AG04450 (cell line): ENCODE measurements around the gene ANXA6. TPM values are rescaled to one million over a fixed set of nuclear protein-coding genes. Genes with fewer than 3 reads are reported as not detected.

Source experiments
- CTCF ChIA-PET: fragments of 300-600, 350-600 bp; formaldehyde crosslinking; extraction: SDS; loops from one replicate; lab custom pipeline; 2022; ENCODE audit warnings: antibody characterized with exemption, inconsistent platforms; lab: Charles Lee
- POLR2A ChIA-PET: fragments of 350-600 bp; formaldehyde crosslinking; extraction: SDS; loops from one replicate; lab custom pipeline; 2021; ENCODE audit warnings: antibody characterized with exemption, inconsistent platforms; lab: Yijun Ruan, JAX
- DNase-seq: peaks from one replicate; pipeline ENCODE4 v3.0.0-alpha.2; 2011; ENCODE audit warnings: low read depth, low spot score
- H3K27ac ChIP-seq: one replicate; pipeline ENCODE4 v1.5.1; 2012; ENCODE audit warnings: low read depth, low read length, control low read depth
- H3K27me3 ChIP-seq: one replicate; pipeline ENCODE4 v1.6.0; 2012; ENCODE audit warnings: low read length; ENCODE audit not compliant: control insufficient read depth, insufficient read depth
- H3K4me3 ChIP-seq: 2 replicates; pipeline ENCODE4 v1.5.1; 2011; ENCODE audit warnings: mild to moderate bottlenecking, low read depth, low read length, control low read depth
- H3K9me3 ChIP-seq: 2 replicates; pipeline ENCODE4 v1.5.1; 2012; ENCODE audit warnings: low read length; ENCODE audit not compliant: control insufficient read depth, insufficient read depth
- polyA plus RNA-seq: library from polyadenylated mRNA; depleted of rRNA; stranded (reverse); fragments of >200 nt; gene quantifications from 2 replicates; pipeline ENCODE4 v1.2.3, GENCODE V29; 2011
- TF ChIP-seq, protein P1 (sequence below): IDR thresholded peaks from 2 replicates; pipeline ENCODE4 v1.5.1; 2011; ENCODE audit warnings: low read depth, low read length, control low read depth, inconsistent platforms

The ANXA6 gene
- polyA plus RNA-seq, 1 experiment: 502 TPM

DNA sequence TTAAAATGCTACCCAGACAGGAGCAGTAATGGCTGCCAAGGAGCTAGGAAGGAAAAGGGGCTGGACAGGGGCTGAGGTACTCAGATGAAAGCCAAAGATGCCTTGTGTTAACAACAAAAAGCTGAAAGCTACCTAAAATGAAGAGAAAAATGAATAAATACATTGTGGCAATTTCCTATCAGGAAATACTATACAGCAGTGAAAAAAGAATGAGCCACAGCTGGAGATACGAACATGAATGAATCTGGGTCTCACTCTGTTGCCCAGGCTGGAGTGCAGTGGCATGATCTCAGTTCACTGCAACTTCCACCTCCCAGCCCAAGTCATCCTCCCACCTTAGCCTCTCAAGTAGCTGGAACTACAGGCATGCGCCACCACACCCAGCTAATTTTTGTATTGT lies 83.0 kb downstream of the ANXA6 start:
- Histone ChIP-seq H3K4me3 (no peak overlapping the region), H3K9me3 (no peaks in the 10 kb centered on the region), H3K27ac (no peak overlapping the region), H3K27me3 (no peaks in the 10 kb centered on the region)
- TF ChIP-seq, protein P1, sequence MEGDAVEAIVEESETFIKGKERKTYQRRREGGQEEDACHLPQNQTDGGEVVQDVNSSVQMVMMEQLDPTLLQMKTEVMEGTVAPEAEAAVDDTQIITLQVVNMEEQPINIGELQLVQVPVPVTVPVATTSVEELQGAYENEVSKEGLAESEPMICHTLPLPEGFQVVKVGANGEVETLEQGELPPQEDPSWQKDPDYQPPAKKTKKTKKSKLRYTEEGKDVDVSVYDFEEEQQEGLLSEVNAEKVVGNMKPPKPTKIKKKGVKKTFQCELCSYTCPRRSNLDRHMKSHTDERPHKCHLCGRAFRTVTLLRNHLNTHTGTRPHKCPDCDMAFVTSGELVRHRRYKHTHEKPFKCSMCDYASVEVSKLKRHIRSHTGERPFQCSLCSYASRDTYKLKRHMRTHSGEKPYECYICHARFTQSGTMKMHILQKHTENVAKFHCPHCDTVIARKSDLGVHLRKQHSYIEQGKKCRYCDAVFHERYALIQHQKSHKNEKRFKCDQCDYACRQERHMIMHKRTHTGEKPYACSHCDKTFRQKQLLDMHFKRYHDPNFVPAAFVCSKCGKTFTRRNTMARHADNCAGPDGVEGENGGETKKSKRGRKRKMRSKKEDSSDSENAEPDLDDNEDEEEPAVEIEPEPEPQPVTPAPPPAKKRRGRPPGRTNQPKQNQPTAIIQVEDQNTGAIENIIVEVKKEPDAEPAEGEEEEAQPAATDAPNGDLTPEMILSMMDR: no peak
- no peak for DNase-seq
- POLR2A ChIA-PET: no interaction called here
- CTCF ChIA-PET: interaction anchor here (0.9 to 15.2 kb wide), 3 partner anchors 25 to 51 kb away, joined by 3 to 174 read pairs (median 7); no protein-coding TSS in a partner anchor

DNA sequence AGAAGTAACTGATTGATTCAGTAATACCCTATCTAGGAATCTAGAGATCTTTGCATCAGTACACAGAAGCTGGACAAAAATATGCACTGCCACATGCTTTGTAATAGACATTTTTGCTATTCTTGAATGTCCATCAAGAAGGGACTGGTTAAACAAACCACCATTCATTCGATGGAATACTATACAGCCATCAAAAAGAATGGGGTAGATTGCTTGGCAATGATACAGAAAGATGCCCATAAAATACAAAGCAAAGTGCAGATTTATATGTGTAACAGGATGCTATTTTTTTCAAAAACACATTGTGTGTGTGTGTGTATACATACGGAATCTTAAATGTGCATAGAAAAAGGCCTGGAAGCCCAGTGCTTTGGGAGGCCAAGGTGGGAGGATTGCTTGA lies 84.3 kb downstream of the ANXA6 start:
- ChIA-PET POLR2A (no interaction called here), CTCF (interaction anchor here (0.6 to 15.2 kb wide), 3 partner anchors 23 to 90 kb away, joined by 3 to 174 read pairs (median 3); no protein-coding TSS in a partner anchor)
- Histone ChIP-seq H3K27me3 (no peaks in the 10 kb centered on the region), H3K4me3 (no peak overlapping the region), H3K27ac (peak overlapping the region; percentile 31), H3K9me3 (no peaks in the 10 kb centered on the region)
- DNase-seq: no peak
- TF ChIP-seq, protein P1: no peak

DNA sequence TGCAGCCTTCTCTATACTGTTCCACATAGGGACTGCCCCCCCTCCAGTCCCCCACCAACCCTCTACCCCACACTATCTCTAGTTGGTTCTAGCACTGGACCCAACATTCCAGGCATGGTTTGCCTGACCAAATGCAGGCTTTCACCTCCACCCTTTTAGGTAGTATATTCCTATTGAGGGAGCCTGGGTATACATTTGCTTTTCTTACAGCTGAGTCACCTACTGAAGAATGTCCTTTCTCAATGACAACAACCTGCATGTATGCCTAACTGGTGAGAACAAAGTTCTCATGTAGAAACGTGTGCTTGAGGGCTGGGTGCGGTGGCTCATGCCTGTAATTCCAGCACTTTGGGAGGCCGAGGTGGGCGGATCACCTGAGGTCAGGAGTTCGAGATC lies 85.0 kb downstream of the ANXA6 start:
- CTCF ChIA-PET: interaction anchor here (1.0 to 15.2 kb wide), 4 partner anchors 23 to 93 kb away, joined by 3 to 174 read pairs (median 10); no protein-coding TSS in a partner anchor
- Histone ChIP-seq H3K27ac (peak overlapping the region; percentile 31), H3K4me3 (no peak overlapping the region), H3K27me3 (no peaks in the 10 kb centered on the region), H3K9me3 (no peaks in the 10 kb centered on the region)
- POLR2A ChIA-PET: interaction anchor here (0.7 to 1.4 kb wide), 4 partner anchors 9 to 85 kb away, joined by 3 to 5 read pairs (median 4); partner anchors contain the start of gene TNIP1
- DNase-seq: no peak
- TF ChIP-seq, protein P1: no peak

DNA sequence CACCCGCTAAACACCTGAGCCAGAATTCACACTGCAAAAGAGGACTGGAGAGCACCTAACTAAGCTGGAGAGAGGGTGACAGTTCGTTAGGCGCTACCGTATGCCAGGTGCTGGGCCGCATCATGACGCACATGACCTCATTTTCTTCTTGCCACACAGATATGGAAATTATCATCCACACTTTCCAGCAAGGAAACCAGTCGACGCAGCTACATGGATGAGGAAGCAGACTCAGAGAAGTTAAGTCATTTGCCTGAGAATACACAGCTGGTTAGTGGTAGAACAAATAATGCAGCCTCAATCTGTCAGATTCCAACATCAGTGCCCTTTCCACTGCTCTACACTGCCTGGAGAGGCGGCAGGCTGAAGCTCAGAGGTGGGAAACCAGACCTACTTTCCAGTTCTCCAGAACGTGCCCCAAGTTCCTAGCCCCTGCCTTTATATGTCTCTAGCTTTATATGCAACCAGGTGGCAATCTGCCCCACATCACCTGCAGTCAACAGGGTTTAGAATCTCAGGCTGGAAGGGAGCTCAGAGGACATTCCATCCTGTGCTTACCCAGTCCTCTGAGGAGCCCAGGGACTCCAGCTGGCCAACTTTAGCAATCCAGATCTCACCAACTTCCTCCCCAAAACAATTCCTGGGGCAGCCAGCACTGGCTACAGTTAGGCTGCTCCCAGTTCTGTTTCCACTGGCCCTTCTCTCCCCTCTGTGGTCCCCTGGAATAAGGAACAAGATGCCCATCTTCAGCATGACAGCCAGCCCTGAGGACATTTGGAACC lies 85.5 kb downstream of the ANXA6 start:
- ChIA-PET CTCF (interaction anchor here (1.3 to 15.2 kb wide), 3 partner anchors 22 to 93 kb away, joined by 4 to 174 read pairs (median 16); no protein-coding TSS in a partner anchor), POLR2A (interaction anchor here (0.7 to 1.4 kb wide), 4 partner anchors 9 to 86 kb away, joined by 3 to 5 read pairs (median 4); partner anchors contain the start of gene TNIP1)
- no peak overlapping the region for H3K4me3 ChIP-seq

More for the DNA sequence above, 85.5 kb downstream of the ANXA6 start:
- Histone ChIP-seq H3K27me3 (no peaks in the 10 kb centered on the region), H3K27ac (peak overlapping the region; percentile 31), H3K9me3 (no peaks in the 10 kb centered on the region)
- TF ChIP-seq, protein P1: no peak
- no peak for DNase-seq
